GM15510 (cell line): ENCODE data around the gene NAPSA.

ENCODE experiments used
- POLR2A ChIP-seq: IDR thresholded peaks from 3 replicates; pipeline ENCODE4 v1.6.1; 2011; ENCODE audit warnings: borderline replicate concordance; ENCODE audit not compliant: insufficient read length; ENCODE audit errors: extremely low read depth

The NAPSA gene

GRCh38 chr19:50328224-50328872 lies 37.1 kb downstream of the NAPSA start:
- TF ChIP-seq POLR2A, result no peak

DNA sequence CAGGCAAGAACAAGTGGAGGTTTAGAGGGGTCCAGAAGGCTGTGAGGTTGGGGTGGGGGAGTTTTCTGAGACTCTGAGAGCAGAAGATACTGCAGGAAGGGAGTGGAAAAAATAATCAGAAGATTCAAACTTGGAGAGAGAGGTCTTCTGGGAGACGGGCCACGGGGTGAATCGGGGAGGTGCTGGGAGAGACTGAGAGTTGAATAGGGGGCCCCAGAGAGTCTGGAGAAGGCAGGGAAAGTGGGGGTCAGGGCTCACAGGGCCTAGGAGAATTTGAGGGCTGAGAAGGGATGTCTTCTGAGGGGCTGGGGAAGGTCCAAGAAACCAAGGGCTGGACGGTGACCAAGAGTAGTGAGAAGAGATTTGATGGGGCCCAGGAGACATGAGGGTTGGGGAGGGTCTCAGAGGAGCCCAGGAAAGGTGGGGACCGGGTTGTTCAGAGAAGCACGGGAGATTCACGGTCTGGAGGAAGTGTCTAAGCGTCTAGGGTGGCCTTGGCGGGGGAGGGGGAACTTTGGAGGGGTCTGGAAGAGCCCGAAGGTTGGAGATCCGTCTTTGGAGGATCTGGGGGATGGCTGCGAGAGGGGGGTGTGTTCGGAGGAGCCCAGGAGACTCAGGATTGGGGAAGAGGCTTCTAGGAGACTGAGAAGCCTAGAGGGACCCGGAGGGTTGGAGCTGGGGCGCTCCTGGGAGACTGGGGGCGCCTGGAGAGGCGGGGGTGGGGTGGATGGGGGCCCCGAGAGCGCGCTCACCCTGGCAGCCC lies 37.8 kb downstream of the NAPSA start:
- no peak for TF ChIP-seq POLR2A

- no peak for TF ChIP-seq POLR2A
Observed at GRCh38 chr19:50327013-50327412, 38.4 kb downstream of the NAPSA start.

DNA sequence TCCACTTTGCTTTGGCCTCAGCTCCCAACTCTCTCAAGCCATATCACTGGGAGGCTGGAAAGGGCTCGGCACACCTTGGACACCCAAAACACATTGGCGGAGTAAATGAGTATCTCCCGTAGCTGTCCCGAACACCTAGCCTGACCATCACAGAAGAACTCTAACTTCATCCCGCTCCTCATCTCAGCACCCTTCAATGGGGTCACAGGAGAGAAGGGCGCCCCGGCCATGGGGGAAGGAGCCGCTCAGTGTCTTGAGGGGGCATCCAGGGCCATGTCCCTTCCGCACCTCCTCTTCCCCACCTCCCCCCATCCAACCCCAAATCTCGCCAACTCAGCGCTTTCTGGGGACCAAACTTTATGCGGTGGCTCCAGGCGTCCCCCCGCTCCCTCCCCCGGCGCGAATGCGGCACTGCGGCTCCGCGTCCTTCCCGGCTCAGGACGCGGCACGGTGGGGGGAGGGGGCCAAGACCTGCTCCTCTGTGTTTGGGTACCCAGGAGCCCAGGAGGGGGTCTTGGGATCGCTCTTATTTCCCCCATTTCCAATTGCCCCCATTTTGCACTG lies 39.3 kb downstream of the NAPSA start:
- TF ChIP-seq POLR2A, result no peak

DNA sequence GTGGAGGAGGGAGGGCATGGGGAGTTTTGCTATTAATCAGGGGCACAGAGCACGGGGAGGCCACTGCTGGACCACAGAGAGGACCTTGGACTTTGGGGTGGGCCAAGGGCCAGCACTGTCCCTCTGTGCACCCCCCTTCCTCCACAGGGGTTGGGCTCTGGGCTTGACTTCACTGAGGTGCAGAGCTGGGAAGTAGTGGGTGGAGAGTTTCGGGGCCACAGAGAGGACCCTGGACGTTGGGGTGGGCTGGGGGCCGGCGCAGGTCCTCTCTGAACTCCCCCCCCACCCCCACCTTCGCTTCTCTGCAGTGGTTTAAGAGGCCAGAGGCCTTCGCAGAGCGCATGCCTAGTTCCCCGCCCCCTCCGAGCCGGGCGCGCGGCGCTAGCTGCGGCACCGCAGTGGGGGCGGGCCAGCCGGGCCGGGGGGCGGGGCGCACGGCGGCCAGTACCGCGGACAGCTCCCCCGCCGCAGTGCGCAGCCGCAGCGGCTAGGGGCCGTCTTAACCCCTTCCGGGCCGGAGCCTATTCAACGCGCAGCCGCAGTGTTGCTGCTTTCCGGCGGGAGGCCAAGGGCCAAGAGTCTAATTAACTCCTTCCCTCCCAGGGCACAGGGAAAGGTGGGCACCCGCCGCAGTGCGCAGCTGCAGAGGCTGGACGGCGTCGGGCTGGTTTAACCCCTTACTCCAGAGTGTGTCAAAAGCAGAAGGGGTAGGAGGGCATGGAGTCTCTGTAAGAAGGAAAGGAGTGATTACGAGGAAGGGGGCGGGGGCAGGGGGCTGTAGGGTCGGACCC lies 39.9 kb downstream of the NAPSA start:
- TF ChIP-seq POLR2A, result no peak

GRCh38 chr19:50324331-50324730 lies 41.1 kb downstream of the NAPSA start:
- no peak for TF ChIP-seq POLR2A

GRCh38 chr19:50323782-50324133 lies 41.7 kb downstream of the NAPSA start:
- TF ChIP-seq POLR2A, result no peak

DNA sequence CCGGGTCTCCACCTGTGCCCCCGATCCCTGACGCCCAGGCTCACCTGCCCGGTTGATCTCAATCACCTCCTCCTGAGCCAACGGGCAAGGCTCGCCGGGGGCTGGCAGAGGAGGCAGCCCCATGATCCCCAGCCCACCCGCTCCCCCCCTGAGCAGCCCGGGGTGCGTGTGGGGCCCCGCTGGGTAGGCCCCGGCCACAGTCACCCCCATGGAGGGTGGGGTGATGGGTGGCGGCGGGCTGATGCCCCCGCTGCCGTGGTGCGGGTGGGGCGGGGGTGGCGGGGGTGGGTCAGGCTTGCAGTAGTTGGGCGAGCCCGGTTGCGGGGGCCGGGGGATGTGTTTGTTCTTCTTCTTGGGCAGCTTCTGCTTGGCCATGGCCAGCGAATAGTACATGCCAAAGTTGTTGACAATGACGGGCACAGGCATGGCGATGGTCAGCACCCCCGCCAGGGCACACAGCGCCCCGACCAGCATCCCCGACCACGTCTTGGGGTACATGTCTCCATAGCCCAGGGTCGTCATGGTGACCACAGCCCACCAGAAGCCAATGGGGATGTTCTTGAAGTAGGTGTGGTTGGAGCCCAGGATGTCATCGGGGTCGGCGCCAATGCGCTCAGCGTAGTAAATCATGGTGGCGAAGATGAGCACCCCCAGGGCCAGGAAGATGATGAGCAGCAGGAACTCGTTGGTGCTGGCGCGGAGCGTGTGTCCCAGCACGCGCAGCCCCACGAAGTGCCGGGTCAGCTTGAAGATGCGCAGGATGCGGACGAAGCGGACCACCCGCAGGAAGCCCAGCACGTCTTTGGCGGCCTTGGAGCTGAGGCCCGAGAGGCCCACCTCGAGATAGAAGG lies 42.3 kb downstream of the NAPSA start:
- no peak for TF ChIP-seq POLR2A

GRCh38 chr19:50322234-50322633 lies 43.2 kb downstream of the NAPSA start:
- no peak for TF ChIP-seq POLR2A

- no peak for TF ChIP-seq POLR2A
Observed at GRCh38 chr19:50321831-50322230, 43.6 kb downstream of the NAPSA start.

DNA sequence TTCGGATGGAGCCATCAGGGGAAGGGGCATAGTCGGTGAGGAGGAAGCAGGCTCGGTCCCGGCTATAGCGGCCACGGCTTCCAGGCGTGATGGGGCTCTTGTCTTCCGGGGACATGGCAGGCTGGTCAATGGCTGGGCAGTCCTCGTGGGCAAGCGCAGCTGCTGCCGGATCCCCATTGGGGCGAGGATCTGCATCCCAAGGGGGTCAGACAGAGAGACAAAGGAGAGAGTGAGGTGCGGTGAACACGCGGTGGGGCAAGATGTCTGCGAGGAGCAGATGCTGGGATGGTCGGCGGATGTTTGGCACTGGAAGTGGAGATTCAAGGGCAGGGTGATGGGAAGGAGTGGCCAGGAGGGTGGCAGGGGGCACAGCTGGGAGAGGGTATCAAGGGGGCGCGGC lies 44.8 kb downstream of the NAPSA start:
- no peak for TF ChIP-seq POLR2A

DNA sequence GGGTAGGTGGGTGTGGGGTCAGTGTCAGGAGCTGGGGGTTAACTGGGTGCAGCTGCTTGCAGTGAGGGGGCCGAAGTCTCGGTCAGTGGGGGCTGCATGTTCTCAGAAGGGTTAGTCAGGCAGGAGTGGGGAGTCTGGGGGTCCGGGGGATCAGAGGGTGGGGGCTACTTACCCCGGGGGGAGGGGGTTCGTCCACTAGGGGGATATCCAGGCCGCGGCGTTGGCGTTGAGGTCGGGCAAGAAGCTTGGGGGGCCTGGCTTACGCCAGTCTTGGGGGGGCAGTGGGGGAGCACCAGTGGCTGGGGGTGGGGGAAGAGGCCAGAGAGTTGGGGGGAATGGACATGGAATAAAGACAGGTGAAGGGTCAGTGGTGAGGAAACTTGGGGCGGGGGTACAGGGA lies 45.4 kb downstream of the NAPSA start:
- TF ChIP-seq POLR2A, result no peak

GRCh38 chr19:50319156-50319555 lies 46.3 kb downstream of the NAPSA start:
- no peak for TF ChIP-seq POLR2A

DNA sequence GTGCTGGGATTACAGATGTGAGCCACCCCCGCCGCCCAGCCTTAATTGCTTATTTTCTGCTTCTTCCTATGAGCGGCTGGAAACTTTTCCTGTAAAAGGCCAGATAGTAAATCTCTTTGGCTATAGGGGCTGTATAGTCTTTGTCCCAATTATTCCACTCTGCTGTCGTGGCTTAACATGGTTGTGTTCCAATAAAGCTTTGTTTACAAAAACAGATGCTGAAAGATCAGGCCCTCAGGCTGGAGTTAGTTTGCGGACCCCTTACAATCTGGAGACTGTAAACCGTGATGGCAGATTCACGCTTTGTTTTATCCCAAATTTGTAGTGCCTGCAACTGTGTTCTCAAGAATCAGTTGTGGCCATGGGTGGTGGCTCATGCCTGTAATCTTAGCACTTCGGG lies 47.0 kb downstream of the NAPSA start:
- no peak for TF ChIP-seq POLR2A
